Fibroblast of the aortic adventitia (primary cell): ENCODE measurements around the gene RPEL1. TPM values are rescaled to one million over a fixed set of nuclear protein-coding genes. Genes with fewer than 3 reads are reported as not detected.
"Not testable (repeated sequence)": the region's sequence is repeated elsewhere in the genome, so short reads cannot be mapped to it uniquely, and the experiment has no call there.

ENCODE experiments used
- DNase-seq: peaks from one replicate; pipeline ENCODE4 v3.0.0-alpha.2; 2010; ENCODE audit warnings: low read depth
- H3K4me3 ChIP-seq: 2 replicates; pipeline ENCODE4 v1.5.1; 2011; ENCODE audit warnings: low read depth, mild to moderate bottlenecking, control low read depth, low read length, moderate library complexity
- CTCF ChIP-seq: IDR thresholded peaks from 2 replicates; pipeline ENCODE4 v1.5.1; 2011; ENCODE audit warnings: mild to moderate bottlenecking, low read length, control low read depth, inconsistent platforms; ENCODE audit not compliant: insufficient read depth
- total RNA-seq: library from RNA; depleted of rRNA; stranded (reverse); fragments of >200 nt; gene quantifications from 2 replicates; pipeline ENCODE4 v1.2.3, GENCODE V29; 2012; ENCODE audit warnings: low replicate concordance

Gene RPEL1
- under 0.01 and 0.82 TPM in 2 replicates for total RNA-seq

- DNase-seq, H3K4me3 ChIP-seq: not testable (repeated sequence)
Measured at GRCh38 chr10:103245587-103245986, at the start of gene RPEL1. TSS of gene RPEL1 (plus strand) at chr10:103245887. CDS start at chr10:103245997, 110 bp downstream.

- TF ChIP-seq CTCF: no peak
- H3K4me3 ChIP-seq: no peak overlapping the region
- no peak for DNase-seq
Measured at GRCh38 chr10:103196516-103196915, 49.2 kb upstream of the RPEL1 start.

GRCh38 chr10:103197174-103197573, 48.5 kb upstream of the RPEL1 start:
- H3K4me3 ChIP-seq: no peak overlapping the region
- no peak for TF ChIP-seq CTCF
- peak; percentile 67 for DNase-seq

- no peak for DNase-seq
- no peak overlapping the region for H3K4me3 ChIP-seq
- no peak for TF ChIP-seq CTCF
Measured at GRCh38 chr10:103197903-103198302, 47.8 kb upstream of the RPEL1 start.

- no peak for TF ChIP-seq CTCF
- no peak for DNase-seq
- no peak overlapping the region for H3K4me3 ChIP-seq
Measured at GRCh38 chr10:103198648-103199047, 47.0 kb upstream of the RPEL1 start.

GRCh38 chr10:103199488-103199887, 46.2 kb upstream of the RPEL1 start:
- DNase-seq: no peak
- no peak overlapping the region for H3K4me3 ChIP-seq
- TF ChIP-seq CTCF: no peak

GRCh38 chr10:103202319-103202718, 43.4 kb upstream of the RPEL1 start:
- DNase-seq: no peak
- no peak overlapping the region for H3K4me3 ChIP-seq
- TF ChIP-seq CTCF: no peak
